ENCODE measurements around the gene TIAM2.

Gene TIAM2

DNA sequence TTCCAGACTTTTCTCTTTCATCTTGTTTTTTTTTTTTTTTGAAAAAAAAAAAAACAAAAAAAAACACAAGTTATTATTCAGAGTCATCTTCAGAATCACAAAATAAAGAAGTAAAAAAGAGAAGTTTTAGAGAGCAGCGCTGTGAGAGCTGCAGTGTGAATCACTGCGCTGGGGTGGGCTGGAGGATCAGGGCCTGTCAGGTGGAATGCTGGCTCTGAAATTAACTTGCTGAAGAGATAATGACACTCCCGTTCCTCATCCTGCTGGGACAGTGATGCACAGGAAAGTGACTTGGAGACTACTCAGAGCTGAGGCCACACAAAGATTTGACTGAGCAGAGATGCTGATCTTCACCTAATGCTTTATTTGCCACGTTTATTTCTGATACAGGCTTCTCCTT is 226.0 kb downstream of the TIAM2 start:
- DNase-seq (ENCODE audit: low read depth in 1 of 2, low spot score in 1 of 2): peak in 1 of 2 experiments; percentile 19
- H3K27ac ChIP-seq (replicated peaks): 0 out of 2 replicates have a peak overlapping the region, but pooled peaks have one; percentile 46
- TF ChIP-seq, protein P1, sequence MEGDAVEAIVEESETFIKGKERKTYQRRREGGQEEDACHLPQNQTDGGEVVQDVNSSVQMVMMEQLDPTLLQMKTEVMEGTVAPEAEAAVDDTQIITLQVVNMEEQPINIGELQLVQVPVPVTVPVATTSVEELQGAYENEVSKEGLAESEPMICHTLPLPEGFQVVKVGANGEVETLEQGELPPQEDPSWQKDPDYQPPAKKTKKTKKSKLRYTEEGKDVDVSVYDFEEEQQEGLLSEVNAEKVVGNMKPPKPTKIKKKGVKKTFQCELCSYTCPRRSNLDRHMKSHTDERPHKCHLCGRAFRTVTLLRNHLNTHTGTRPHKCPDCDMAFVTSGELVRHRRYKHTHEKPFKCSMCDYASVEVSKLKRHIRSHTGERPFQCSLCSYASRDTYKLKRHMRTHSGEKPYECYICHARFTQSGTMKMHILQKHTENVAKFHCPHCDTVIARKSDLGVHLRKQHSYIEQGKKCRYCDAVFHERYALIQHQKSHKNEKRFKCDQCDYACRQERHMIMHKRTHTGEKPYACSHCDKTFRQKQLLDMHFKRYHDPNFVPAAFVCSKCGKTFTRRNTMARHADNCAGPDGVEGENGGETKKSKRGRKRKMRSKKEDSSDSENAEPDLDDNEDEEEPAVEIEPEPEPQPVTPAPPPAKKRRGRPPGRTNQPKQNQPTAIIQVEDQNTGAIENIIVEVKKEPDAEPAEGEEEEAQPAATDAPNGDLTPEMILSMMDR (IDR thresholded peaks at IDR 0.05; ENCODE audit: insufficient read depth, low read length): no peak
- TF ChIP-seq, protein P2, sequence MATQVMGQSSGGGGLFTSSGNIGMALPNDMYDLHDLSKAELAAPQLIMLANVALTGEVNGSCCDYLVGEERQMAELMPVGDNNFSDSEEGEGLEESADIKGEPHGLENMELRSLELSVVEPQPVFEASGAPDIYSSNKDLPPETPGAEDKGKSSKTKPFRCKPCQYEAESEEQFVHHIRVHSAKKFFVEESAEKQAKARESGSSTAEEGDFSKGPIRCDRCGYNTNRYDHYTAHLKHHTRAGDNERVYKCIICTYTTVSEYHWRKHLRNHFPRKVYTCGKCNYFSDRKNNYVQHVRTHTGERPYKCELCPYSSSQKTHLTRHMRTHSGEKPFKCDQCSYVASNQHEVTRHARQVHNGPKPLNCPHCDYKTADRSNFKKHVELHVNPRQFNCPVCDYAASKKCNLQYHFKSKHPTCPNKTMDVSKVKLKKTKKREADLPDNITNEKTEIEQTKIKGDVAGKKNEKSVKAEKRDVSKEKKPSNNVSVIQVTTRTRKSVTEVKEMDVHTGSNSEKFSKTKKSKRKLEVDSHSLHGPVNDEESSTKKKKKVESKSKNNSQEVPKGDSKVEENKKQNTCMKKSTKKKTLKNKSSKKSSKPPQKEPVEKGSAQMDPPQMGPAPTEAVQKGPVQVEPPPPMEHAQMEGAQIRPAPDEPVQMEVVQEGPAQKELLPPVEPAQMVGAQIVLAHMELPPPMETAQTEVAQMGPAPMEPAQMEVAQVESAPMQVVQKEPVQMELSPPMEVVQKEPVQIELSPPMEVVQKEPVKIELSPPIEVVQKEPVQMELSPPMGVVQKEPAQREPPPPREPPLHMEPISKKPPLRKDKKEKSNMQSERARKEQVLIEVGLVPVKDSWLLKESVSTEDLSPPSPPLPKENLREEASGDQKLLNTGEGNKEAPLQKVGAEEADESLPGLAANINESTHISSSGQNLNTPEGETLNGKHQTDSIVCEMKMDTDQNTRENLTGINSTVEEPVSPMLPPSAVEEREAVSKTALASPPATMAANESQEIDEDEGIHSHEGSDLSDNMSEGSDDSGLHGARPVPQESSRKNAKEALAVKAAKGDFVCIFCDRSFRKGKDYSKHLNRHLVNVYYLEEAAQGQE (IDR thresholded peaks at IDR 0.05; ENCODE audit: insufficient replicate concordance, low read depth): no peak
- no peak overlapping the region for H3K4me3 ChIP-seq (replicated peaks; ENCODE audit: insufficient read depth, low read length)
- H3K27me3 ChIP-seq (ENCODE audit: insufficient read depth, poor library complexity, severe bottlenecking): peaks cover 2% of the 10 kb centered on the region

DNA sequence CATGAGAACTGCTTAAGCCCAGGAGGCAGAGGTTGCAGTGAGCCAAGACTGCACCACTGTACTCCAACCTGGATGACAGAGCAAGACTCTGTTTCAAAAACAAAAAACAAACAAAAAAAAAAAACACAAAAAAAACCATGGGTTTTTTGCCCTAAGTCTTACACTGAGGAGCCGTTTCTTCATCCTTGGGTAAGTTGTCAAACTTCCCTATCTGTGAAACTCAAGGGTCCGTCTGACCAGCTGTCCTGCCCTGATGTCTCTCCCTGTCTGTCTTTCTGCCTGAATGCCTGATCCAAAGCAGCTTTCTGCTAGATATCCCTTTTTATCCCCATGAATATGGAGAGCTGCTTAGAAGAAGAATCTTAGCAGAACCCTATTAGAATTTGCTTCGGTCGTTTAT is 227.4 kb downstream of the TIAM2 start:
- peaks cover under 1% of the 10 kb centered on the region for H3K27me3 ChIP-seq (ENCODE audit: insufficient read depth, poor library complexity, severe bottlenecking)
- no peak for TF ChIP-seq POLR2AphosphoS5 (IDR thresholded peaks at IDR 0.05; ENCODE audit: low read depth)
- TF ChIP-seq SPI1 (IDR thresholded peaks at IDR 0.05; ENCODE audit: borderline replicate concordance, low read depth): no peak
- TF ChIP-seq, protein P2 (IDR thresholded peaks at IDR 0.05; ENCODE audit: insufficient replicate concordance, low read depth): no peak
- TF ChIP-seq GABPA (IDR thresholded peaks at IDR 0.05; ENCODE audit: low read depth): no peak
- TF ChIP-seq, protein P1 (IDR thresholded peaks at IDR 0.05; ENCODE audit: insufficient read depth, low read length): no peak
- H3K27ac ChIP-seq (replicated peaks): peak overlapping the region; percentile 69
- H3K4me3 ChIP-seq (replicated peaks; ENCODE audit: insufficient read depth, low read length): no peak overlapping the region
- DNase-seq (ENCODE audit: low read depth in 1 of 2, low spot score in 1 of 2): peak in 1 of 2 experiments; percentile 62

DNA sequence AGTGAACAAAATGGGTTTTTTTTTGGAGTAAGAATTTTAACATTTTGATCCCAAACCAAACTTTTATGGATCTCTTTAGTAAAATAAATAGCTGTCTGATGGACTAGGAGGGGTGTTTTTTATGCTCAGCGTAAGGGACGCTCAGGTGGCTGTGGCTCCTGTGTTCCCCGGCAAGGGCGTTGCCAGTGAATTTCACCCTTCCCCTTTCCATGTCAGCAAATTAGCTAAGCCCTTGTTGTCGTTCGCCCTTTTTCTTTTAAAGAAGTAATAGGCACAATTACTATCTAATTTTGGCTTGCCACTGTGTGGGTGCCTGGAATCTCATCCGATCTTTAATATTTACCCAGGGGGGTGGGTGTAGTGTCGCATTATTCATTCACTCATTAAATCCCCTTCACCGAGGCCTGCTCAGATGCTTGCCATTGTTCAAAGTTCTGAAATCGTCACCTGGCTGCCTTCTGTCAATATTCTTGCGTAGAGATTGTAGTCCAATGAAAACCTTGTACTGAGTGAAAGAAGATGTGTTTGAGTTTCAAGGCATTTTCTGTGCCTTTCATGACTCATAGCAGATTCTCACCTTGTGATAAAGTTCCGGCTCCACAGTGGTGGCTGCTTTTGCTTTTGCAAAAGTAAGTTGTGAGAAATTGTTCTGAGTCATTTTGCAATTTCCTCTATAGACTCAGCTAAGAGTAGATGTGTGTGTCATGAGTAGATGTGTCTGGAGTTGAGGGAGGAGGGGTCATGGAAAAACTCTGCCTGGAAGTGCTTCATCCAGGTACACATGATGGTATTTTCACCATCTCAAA is 228.7 kb downstream of the TIAM2 start:
- DNase-seq (ENCODE audit: low read depth in 1 of 2, low spot score in 1 of 2): peak; percentile 24 to 78
- H3K4me3 ChIP-seq (replicated peaks; ENCODE audit: insufficient read depth, low read length): 0 out of 2 replicates have a peak overlapping the region, but pooled peaks have one; percentile 5
- H3K27ac ChIP-seq (replicated peaks): peak overlapping the region; percentile 69
- TF ChIP-seq SPI1 (IDR thresholded peaks at IDR 0.05; ENCODE audit: borderline replicate concordance, low read depth) (peak; percentile 40; the same call in 1 of the 2 replicates), POLR2AphosphoS5 (IDR thresholded peaks at IDR 0.05; ENCODE audit: low read depth) (no peak)
- no peaks in the 10 kb centered on the region for H3K27me3 ChIP-seq (ENCODE audit: insufficient read depth, poor library complexity, severe bottlenecking)

DNA sequence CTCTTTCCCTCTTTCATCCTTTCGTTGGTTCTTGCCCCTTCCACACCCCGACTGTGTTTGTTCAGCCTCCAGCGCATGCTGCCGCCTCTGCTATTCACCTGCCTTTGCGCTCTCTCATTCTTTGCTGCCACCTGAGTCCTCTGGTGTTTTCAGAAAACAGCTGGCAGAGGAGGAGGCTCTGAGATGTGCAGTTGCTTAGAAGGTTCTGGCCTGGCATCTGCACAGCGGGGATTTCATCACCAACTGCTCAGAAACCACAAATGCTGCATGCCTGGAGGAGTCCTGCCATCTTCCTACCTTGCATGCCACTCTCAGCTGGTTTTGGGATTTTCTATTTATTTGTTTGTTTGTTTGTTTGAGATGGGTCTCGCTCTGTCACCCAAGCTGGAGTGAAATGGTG is 229.5 kb downstream of the TIAM2 start:
- Histone ChIP-seq H3K27me3 (ENCODE audit: insufficient read depth, poor library complexity, severe bottlenecking) (no peaks in the 10 kb centered on the region), H3K4me3 (replicated peaks; ENCODE audit: insufficient read depth, low read length) (no peak overlapping the region), H3K27ac (replicated peaks) (peak overlapping the region; percentile 69)
- peak in 1 of 2 experiments; percentile 82 for DNase-seq (ENCODE audit: low read depth in 1 of 2, low spot score in 1 of 2)
- TF ChIP-seq, protein P1 (IDR thresholded peaks at IDR 0.05; ENCODE audit: insufficient read depth, low read length): no peak
- TF ChIP-seq, protein P2 (IDR thresholded peaks at IDR 0.05; ENCODE audit: insufficient replicate concordance, low read depth): no peak
- TF ChIP-seq GABPA (IDR thresholded peaks at IDR 0.05; ENCODE audit: low read depth) (no peak), POLR2AphosphoS5 (IDR thresholded peaks at IDR 0.05; ENCODE audit: low read depth) (no peak), SPI1 (IDR thresholded peaks at IDR 0.05; ENCODE audit: borderline replicate concordance, low read depth) (no peak)
